HuH-7 (cell line): Measurements from ENCODE around the gene COPS9.

Source experiments
- DNase-seq: peaks from one replicate; pipeline ENCODE4 v3.0.0; 2011; ENCODE audit warnings: low spot score

Gene COPS9

DNA sequence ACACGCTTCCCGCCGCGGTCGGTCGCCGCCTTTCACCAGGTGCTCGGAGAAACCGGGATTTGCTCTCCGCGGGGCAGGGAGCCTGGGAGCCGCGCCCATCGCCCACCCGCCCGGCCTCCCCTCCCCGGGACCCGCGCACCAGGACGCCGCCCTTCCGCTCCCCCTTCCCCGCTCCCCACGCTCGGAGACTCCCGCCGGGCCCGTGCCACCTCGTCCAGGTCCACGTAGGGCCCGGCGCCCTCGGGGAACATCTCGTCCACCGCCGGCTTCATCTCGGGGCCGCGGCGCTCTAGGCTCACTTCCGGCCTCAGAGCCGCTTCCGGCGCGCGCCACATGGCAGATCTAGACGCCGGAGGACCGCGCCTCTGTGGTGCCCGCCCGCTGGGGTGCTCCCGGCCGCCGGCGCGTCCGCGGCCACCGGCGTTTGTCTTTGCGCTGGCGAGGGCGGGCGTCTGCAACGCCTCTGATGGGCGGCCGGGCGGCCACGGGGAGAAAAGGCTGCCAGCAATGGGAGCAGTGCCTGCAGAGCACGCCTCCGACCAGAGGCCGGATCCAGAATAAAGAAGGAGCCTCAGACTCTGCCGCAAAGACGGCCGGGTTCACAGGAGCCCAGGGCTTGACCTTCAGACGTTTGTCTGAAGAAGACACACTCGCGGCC lies at the start of gene COPS9:
TSS of gene COPS9 (minus strand) at position 293 of the 658 bp plus-strand sequence. CDS start at position 272, 21 bp downstream.
- peak; percentile 91 for DNase-seq

DNA sequence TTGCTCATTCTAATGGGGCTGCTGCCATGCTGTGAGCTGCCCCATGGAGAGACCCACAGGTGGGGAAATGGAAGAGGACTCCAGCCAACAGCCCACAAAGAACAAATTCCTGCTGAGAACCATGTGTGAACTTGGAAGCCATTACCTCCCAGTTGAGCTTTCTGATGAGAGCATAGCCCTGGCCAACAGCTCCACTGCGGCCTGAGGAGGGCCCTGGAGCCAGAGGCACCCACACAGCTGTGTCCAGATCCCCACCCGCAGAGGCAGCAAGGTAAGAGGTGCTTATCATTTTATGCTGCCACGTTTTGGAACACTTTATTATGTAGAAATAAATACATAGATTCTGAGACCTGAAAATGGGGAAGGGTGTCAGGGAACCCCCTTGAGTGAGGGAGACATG lies 48.6 kb upstream of the COPS9 start:
- DNase-seq, result no peak

DNA sequence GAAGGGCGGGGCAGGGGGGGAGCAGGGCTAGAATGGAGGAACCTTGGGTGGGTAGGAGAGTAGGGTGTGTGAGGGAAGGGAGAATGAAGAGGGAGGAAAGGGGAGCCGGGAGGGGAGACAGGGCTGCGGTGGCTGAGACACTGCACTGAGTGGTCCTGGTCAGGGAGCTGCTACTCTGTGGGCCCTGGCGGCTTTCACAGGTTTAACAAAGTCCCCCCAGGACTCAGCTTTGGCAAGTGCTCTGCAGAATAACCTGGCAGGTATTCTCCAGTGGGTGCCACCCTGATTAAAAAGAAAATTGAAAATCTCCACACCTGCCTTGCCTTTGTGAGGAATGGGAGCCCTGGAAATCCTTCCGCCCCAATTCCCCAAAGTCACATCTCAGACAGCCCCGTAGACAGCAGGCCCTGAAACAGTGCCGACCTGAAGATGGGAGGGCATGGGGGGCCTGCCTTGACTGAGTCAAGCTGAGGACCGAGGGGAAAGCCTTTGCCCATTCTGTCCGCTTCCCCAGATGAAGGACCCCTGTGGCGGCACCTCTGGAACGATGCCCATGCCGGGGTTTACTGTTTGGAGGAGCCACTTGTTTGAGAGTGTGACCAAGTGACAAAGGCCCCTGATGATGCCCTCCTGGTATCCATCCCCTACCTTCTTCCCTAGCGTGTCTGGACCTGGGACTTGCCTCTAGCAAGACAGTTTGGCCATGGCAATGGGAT lies 47.9 kb upstream of the COPS9 start:
- DNase-seq, result no peak

DNA sequence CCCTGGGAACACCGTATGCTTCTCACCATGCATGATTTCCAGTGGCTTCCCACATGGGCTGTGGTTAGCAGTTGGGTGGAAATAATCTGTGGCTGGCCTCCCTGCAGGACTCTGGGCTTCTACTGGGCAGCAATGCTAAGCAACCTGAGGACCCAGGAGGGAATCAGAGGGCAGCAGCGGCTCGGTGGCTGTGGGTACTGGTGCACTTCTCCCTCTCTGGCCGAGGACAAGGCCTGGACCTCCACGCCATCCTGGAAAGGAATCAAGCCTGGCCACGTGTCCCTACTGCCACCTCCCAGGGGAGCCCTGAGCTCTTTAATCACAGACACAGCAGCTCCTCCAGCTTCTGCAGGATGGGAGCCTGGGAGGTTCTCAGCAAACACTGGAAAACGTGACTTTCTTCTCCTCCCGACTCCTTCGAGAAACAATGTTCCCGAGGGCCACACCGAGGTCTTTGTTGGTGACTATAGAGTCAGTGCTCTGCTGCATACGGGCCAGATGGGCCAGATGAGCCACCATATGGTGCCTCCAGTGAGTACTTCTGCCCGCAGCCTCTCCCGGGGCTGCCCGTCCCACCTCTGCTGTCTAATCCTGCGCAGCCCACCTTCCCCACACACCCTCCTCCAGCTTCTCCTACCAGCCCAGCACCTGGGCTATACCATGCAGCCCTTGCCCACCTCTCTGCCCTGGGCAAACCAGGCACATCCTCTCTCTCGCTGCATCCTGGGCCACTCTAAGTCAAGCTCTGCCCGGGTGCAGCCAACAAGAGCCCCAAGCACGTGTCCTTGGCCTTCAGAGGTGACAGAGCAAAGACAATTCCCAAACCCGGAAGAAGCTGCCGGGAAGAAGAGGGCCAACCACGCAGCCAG lies 47.1 kb upstream of the COPS9 start:
- DNase-seq, result no peak

DNA sequence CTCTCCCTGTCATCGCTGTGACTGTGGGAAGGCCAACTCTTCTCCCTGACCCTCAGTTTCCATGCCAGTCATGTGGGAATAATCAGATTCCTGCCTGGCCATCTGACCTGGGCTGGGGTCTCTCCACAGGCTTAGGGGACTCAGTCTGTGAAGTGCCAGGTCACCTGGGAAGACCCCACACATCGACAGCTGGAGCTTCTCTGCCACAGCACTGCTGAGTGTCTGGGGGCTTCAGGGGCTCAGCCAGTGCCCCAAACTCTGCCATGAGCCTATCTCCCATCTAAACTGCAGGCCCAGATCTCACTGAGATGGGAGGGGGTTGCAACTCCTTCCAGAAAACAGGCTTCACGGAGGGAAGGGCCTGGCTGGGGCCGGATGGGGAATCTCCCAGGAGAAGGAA lies 46.4 kb upstream of the COPS9 start:
- no peak for DNase-seq

DNA sequence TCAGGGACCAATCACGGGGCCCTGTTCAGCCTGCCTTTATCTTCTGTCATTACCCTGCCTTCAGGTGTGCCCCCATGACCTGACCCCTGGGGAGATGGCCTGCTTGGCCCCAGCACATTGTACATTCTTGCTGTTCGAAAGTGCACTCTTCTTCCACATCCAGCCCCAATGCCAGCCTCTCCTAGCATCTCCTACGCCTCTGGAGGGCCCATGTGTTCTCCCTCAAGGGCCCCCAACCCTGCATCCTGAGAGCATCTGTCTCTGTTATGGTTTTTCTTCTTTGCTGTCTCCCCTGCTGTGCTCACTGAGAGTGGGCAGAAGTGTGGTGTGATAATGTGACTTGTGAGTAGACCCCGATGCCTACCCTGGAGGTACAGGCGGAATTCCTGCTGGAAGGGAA lies 45.9 kb upstream of the COPS9 start:
- no peak for DNase-seq

DNA sequence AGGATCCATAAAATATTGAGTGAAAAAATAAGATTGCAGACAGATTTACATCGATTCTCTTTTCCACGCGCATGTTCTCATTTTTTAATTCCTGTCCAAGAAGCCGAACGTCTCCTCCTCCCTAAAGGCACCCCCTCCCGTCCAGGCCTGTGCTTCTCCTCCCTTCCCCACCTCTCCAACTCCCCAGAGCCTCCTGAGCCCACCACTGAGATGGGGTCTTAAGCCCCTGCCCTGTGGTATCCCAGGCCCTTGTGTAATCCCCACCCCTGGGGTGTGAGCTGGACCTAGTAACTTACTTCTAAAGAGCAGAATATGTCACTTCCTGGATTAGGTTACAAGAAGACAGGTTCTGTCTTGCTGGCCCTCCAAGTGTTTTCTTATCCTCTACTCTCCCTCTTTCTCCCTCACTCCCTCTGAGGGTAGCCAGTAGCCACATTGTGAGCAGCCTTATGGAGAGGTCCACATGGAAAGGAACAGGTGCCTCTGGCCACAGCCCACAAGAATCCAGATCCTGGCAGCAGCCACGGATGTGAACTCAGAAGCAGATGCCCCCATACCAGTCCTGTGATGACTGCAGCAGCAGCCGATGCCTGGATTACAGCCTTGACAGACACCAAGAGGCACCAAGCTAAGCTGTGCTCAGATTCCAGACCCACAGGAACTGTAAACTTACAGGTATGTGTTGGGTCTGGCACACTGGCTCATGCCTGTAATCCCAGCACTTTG lies 44.0 kb upstream of the COPS9 start:
- no peak for DNase-seq

DNA sequence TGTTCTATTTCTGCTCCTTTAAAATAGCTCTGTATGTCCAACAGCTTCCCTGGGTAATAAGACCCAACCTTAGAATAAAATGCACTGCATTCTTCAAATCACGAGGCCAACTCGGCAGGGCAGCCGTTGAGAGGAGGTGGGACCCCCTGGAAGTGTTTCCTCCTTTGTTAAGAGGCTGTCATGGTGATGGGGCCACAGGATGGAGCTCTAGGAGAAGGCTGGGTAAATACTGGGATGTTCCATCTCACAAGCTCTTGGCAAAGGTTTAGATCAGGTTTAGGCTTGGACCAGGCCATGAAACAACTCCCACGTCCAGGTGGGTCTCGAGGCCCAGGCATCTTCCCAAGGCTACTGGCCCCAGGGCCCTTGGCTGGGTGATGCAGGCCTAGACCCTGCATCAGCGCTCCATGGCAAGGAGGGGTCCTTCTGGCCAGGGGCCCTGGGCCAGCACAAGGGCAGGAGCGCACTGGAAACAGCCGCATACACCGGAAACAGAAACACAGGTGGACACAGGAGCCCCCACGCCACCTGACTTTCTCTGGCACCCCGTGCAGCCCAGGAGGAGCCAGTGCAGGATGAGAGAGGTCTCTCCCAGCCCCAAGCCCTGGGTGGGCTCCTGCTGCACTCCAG lies 43.2 kb upstream of the COPS9 start:
- no peak for DNase-seq

DNA sequence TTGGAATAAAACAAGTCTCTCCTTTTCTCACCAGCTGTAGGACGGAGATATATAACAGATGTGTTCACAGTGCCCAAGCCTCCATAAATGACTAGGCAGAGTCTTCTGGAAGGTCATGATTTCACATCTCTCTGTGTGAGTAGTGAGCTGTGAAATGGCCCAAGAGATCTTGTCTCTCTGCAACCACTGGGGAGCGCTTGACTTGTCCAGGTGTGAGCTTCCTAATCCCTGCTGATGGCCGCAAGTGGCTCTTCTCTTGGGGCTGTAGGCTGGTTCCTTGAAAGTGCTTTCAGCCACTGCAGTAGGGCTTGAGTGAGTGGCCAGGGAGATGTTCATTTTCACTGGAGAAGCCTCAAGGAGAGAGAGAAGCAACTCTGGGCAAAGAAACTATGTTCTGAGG lies 42.5 kb upstream of the COPS9 start:
- no peak for DNase-seq

DNA sequence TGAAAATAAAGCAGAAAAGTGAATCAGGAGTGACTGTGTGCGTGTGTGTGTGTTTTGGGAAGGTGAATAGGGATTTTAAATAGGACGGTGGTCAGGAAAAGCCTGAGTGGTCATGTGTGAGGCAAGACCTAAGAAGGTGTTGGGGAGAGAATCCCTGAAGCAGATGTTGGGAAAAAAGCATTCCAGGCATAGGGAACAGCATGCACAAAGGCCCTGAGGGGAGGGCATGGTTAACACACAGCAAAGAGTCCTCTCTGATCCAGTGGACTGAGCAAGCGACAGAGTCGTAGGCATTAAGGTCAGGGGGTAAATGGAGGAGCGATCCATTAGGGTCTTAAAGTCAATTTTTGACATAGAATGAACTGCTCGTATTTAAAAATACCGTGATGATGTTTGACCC lies 38.4 kb upstream of the COPS9 start:
- DNase-seq, result no peak

DNA sequence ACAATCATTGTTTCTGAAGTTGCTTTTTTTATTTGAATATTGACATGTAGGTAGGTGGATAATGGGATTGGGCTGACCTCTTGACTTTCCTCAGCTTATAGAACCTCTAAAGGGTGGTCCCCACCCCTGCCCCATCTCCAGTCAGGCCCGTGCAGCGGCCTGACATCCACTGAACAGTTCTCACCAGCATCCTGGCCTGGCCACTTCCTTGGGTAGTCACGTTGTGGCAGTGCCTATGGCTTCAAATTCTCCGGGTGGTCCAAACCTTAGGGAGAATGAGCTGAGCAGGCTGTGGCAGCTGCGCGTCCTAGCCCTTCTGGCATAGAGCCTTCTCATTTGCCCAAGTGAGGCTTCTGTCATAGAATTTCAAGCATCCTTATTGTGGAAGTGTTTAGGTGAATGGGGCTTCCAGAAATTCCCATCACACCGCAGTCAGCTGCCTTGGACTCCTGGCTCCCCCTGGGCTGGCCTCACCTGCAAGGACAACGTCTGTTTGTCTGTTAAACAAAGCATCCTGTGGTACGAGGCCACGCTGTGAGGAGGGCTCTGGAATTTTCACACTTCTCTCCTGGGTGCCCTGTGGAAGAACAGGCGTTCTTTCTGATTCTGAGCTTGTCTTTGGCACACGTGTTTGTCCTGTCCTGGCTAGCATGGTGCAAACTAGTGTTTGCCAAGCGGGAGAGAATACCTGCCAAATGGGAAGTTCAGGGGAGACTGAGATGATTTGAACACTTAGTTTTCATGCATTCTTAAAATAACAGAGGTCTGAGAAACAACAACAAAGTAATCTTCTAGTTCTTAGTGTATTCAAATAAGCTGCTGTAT lies 36.2 kb upstream of the COPS9 start:
- DNase-seq, result no peak

DNA sequence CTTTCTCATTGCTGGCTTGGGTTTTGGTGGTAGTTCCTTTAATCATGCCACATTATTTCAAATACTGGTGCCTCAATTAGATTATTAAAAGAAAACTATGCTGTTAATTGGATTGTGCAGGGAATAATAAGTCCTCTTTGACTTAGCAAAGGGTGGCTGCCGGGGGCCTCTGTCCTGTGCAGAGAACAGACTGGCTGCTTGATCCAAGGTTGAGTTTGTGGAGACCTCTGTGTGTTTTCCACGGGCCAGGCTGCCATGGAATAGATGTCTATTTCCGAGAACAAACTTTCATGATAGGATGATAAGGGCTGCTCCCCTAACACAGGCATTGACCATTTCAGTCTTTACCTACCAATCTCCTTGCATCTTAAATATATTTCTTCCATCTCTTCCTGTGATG lies 34.8 kb upstream of the COPS9 start:
- no peak for DNase-seq

DNA sequence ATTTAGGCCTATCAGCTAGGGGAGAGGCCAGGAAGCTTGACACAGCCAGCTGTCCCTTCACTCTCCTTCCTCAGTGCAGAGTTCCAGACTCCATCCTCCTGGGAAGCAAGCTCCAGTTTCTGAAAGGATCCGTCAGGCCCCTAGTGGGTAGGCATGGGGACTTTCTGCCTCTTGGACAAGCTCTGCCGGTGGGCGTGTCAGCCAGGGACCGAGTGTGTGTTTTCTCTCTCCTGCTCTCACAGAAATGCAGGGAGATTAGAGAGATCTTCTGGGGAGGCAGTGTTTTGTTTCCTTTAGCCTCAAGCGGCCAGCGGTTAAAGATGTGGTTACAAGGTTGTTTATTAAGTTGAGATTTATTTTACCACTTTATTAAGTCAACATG lies 34.2 kb upstream of the COPS9 start:
- DNase-seq, result no peak

DNA sequence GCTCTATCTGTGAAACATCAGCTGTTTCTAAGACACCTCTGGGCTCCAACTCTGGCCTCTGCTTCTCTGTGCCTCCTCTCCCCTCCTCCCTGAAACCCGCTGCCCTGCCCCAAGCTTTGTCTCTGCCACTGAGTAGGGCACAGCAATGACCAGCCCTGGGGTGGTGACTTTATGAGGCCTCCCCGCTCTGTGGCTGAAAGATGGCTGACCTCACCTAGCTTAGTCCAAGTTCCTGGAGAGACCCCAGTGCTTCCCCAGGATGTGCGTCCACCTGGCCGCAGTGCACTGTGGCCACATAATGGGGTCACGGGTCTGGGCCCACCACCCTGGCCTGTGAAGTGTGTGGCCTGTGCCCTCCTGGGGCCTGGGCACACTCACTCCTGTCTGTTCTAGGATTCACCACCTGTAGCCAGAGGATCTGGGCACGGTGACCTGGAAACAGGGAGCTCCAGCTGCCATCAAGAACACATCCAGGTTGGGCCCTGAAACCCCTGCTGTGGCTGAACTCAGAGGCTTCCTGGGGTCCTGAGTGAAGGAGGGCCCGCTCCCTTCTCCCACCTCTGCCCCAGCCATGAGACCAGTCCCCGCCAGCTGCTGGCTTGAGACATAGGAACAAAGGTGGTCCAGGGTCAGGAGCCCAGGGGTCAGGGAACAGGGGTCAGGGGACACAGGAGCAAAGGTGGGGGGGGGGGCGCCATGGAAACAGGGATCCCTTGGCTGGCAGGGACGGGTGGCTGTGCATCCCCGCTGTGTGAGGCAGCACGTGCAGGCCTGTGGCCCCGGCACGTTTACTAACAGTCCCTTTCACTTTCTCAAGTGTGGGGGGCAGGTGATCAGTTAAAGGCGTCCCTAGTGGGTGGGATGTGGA lies 33.6 kb upstream of the COPS9 start:
- no peak for DNase-seq

DNA sequence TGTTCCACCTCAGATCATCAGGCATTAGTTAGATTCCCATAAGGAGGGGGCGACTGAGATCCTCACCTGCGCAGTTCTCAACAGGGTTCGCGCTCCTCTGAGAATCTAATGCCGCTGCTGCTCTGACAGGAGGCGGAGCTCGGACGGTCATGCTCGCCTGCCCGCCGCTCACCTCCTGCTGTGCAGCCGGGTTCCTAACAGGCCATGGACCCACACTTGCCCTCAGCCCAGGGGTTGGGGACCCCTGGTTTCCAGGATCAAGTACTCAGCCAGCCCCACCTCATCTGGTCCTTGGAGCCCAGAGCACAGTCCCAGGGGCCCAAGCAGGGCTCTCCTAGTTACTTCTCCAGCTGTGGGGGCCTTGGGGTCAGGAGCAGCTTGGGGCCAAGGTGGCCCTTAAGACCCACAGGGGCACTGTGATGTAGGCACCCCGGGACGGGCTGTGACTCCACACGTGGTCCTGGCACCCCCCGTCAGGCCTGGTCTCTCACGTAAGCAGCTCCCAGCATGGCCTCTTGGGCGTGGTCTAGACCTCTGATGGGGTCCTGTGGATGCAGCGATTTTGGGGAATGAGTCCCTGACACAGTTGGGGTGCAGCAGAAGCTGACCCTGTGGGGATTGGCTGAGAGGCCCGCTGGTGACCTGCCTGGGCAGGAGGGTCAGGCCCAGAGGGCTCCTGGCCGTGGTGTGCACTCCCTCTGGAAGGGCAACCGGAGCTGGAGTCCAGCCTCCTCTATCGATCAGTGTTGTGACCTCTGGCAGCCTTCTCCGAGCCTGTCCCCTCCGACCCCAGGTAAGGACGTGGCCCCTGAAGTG lies 32.6 kb upstream of the COPS9 start:
- no peak for DNase-seq

DNA sequence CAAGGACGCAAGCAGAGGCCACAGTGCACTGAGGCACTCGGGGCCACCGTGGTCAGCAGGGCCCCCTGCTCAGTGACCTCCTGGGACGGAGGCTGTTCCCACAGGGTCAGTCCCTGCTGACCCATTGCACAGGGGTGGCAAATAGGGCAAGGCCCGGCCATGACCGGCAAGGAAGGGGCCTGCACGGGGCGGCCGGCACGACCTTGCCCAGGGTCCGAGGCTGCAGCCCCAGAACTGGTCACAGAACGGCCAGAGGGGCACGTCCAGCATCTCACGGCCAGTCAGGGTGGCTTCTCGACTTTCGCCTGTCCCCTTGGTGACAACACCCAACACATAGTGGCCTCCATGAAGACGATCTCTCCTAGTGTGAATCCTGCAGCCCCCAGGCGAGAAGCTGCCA lies 31.9 kb upstream of the COPS9 start:
- DNase-seq, result no peak

DNA sequence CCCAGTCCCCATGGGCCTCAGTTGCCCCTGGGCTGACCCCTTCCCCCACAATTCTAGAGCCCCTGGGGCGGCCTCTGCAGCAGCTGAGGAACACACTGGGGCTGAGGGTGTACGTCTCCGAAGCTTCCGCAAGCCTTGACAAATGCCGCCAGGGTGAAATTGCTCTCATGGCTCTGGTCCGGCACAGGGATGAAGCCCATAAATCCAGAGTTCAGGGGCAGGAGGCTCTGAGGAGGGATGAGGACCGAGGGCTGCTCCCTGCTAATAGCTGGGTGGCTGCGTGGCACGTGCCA lies 31.4 kb upstream of the COPS9 start:
- DNase-seq, result no peak

DNA sequence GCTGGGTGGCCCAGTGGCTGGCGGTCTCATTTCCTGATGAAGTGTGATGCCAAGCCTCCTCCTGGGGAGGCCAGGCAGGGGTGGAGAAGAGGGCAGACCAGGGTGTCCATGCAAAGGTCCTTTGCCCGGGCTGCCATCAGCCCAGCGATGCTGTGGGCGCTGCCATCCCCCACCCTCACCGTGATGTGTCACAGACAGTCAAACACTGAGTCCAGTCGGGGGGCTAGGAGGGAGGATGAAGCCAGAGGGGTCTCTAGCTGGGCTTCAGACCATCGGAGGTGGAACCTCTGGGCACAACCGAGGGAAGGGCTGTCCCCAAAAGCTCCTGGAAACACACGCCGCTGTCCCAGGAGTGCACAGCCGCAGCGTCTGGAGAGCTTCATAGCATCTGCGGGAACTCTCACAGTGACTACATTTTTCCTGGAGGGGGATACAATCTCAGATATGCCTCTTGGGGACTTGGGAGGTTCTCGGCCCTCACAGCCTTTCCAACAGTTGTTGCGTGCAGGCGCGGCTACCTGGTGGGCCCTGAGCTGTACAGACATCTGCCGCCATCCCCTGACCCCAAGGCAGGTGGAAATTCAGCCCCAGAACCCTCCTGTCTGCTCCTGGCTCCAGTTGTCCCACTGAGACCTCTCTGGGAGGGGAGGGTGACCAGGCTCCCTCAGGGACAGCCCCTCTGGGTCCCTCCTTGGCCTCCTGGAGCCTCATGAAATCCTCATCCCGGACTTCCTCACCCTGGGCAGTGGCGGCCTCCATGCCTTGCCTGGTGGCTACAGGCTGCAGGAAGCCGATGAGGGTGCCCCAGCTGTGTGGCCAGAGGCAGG lies 30.9 kb upstream of the COPS9 start:
- no peak for DNase-seq
